Fibroblast of the conjunctiva (primary cell): ENCODE measurements around the gene PRPF38A.
"Not testable (repeated sequence)": the region's sequence is repeated elsewhere in the genome, so short reads cannot be mapped to it uniquely, and the experiment has no call there.

ENCODE experiments used
- DNase-seq: peaks from one replicate; pipeline ENCODE4 v3.0.0-alpha.2; 2010; ENCODE audit warnings: low read depth

Gene PRPF38A

GRCh38 chr1:52404116-52404974 lies at the start of gene PRPF38A, which contains the start of gene ORC1:
TSS of gene PRPF38A (plus strand) at chr1:52404602. CDS start at chr1:52404750, 148 bp downstream.
TSS of gene ORC1 (minus strand) at chr1:52404423. CDS start at chr1:52402223, 2,200 bp downstream.
- DNase-seq = peak; percentile 94

GRCh38 chr1:52355436-52355835 lies 49.0 kb upstream of the PRPF38A start:
- no peak for DNase-seq

GRCh38 chr1:52355847-52356505 lies 48.4 kb upstream of the PRPF38A start:
- DNase-seq = no peak

GRCh38 chr1:52356818-52357355 lies 47.5 kb upstream of the PRPF38A start:
- DNase-seq = no peak

- no peak for DNase-seq
Observed at GRCh38 chr1:52357397-52357796, 47.0 kb upstream of the PRPF38A start.

- DNase-seq = no peak
Observed at GRCh38 chr1:52358851-52359497, 45.4 kb upstream of the PRPF38A start.

GRCh38 chr1:52359676-52360594 lies 44.5 kb upstream of the PRPF38A start:
- DNase-seq = no peak

- DNase-seq = no peak
Observed at GRCh38 chr1:52360595-52360968, 43.8 kb upstream of the PRPF38A start.

- no peak for DNase-seq
Observed at GRCh38 chr1:52364235-52364839, 40.1 kb upstream of the PRPF38A start.

- DNase-seq = peak; percentile 30
Observed at GRCh38 chr1:52365071-52365745, 39.2 kb upstream of the PRPF38A start.

GRCh38 chr1:52365746-52366516 lies 38.5 kb upstream of the PRPF38A start, which contains the start of gene CC2D1B:
TSS of gene CC2D1B (minus strand) at chr1:52366205. CDS start at chr1:52364620, 1,585 bp downstream.
- DNase-seq = peak; percentile 96

- no peak for DNase-seq
Observed at GRCh38 chr1:52366517-52366827, 37.9 kb upstream of the PRPF38A start.

- no peak for DNase-seq
Observed at GRCh38 chr1:52367272-52367671, 37.1 kb upstream of the PRPF38A start.

GRCh38 chr1:52368383-52369172 lies 35.8 kb upstream of the PRPF38A start:
- no peak for DNase-seq

GRCh38 chr1:52369851-52370250 lies 34.6 kb upstream of the PRPF38A start:
- DNase-seq = not testable (repeated sequence)

GRCh38 chr1:52385376-52385775 lies 19.0 kb upstream of the PRPF38A start:
- DNase-seq = no peak

- DNase-seq = no peak
Observed at GRCh38 chr1:52386458-52386857, 17.9 kb upstream of the PRPF38A start.

GRCh38 chr1:52393174-52393573 lies 11.2 kb upstream of the PRPF38A start:
- no peak for DNase-seq

GRCh38 chr1:52399629-52400028 lies 4.8 kb upstream of the PRPF38A start:
- DNase-seq = no peak
